Mesenchymal stem cell (in vitro differentiated cells and primary cell): ENCODE measurements around the gene NLRP8.
"Not testable (repeated sequence)": the region's sequence is repeated elsewhere in the genome, so short reads cannot be mapped to it uniquely, and the experiment has no call there.

Experiments used
- DNase-seq: peaks from one replicate; pipeline ENCODE4 v3.0.0-alpha.2; 2013
- H2AFZ ChIP-seq: one replicate; pipeline ENCODE4 v1.6.1; 2013; ENCODE audit warnings: low read depth, mild to moderate bottlenecking, control low read depth, inconsistent platforms, low read length, moderate library complexity
- H2AK5ac ChIP-seq: 2 replicates; pipeline ENCODE4 v1.6.1; 2013; ENCODE audit warnings: low read length, moderate library complexity, mild to moderate bottlenecking, inconsistent platforms; ENCODE audit not compliant: severe bottlenecking
- H2BK120ac ChIP-seq: one replicate; pipeline ENCODE4 v1.6.1; 2013; ENCODE audit warnings: low read depth, mild to moderate bottlenecking, inconsistent platforms, low read length, moderate library complexity
- H2BK12ac ChIP-seq, 2 experiments: one replicate each; pipeline ENCODE4 v1.6.1; 2013; ENCODE audit warnings: inconsistent platforms in 2 of 2, low read length in 2 of 2, mild to moderate bottlenecking in 2 of 2, moderate library complexity in 2 of 2, control low read depth in 1 of 2
- H2BK15ac ChIP-seq: one replicate; pipeline ENCODE4 v1.6.1; 2013; ENCODE audit warnings: mild to moderate bottlenecking, low read depth, inconsistent platforms; ENCODE audit not compliant: poor library complexity, severe bottlenecking
- H2BK5ac ChIP-seq: 2 replicates; pipeline ENCODE4 v1.6.1; 2013; ENCODE audit warnings: low read depth, mild to moderate bottlenecking, low read length, control low read depth, inconsistent platforms; ENCODE audit not compliant: poor library complexity, severe bottlenecking
- H3K14ac ChIP-seq, 2 experiments: one replicate each; pipeline ENCODE4 v1.6.1; 2013; ENCODE audit warnings: inconsistent platforms in 2 of 2, low read length in 2 of 2, control low read depth in 1 of 2, mild to moderate bottlenecking in 1 of 2, moderate library complexity in 1 of 2
- H3K18ac ChIP-seq, 2 experiments: one replicate each; pipeline ENCODE4 v1.6.1; 2013; ENCODE audit warnings: inconsistent platforms in 2 of 2, low read length in 2 of 2, control low read depth in 1 of 2, low read depth in 1 of 2, mild to moderate bottlenecking in 1 of 2
- H3K23ac ChIP-seq, 2 experiments: one replicate each; pipeline ENCODE4 v1.6.1; 2013; ENCODE audit warnings: inconsistent platforms in 2 of 2, low read length in 2 of 2, mild to moderate bottlenecking in 2 of 2, moderate library complexity in 2 of 2, control low read depth in 1 of 2
- H3K27ac ChIP-seq: 2 replicates; pipeline ENCODE4 v1.5.1; 2013; ENCODE audit warnings: mild to moderate bottlenecking, moderate library complexity, low read length, control low read depth, inconsistent platforms; ENCODE audit not compliant: poor library complexity, severe bottlenecking
- H3K27me3 ChIP-seq, 2 experiments: 2 replicates each; pipeline versions ENCODE4 v1.6.1 to v1.7.0; 2013; ENCODE audit warnings: low read length in 2 of 2, mild to moderate bottlenecking in 2 of 2, moderate library complexity in 2 of 2, control low read depth in 1 of 2, inconsistent platforms in 1 of 2; ENCODE audit not compliant: control insufficient read depth in 1 of 2, insufficient read depth in 1 of 2
- H3K36me3 ChIP-seq, 2 experiments: 2 replicates each; pipeline versions ENCODE4 v1.6.1 to v1.7.0; 2013; ENCODE audit warnings: low read length in 2 of 2, control low read depth in 1 of 2, inconsistent platforms in 1 of 2, low read depth in 1 of 2, mild to moderate bottlenecking in 1 of 2; ENCODE audit not compliant: insufficient read depth in 2 of 2, control insufficient read depth in 1 of 2
- H3K4ac ChIP-seq, 2 experiments: one replicate each; pipeline ENCODE4 v1.6.1; 2013; ENCODE audit warnings: inconsistent platforms in 2 of 2, low read length in 2 of 2, mild to moderate bottlenecking in 2 of 2, moderate library complexity in 2 of 2, control low read depth in 1 of 2, low read depth in 1 of 2
- H3K4me1 ChIP-seq: 2 replicates; pipeline ENCODE4 v1.6.1; 2013; ENCODE audit warnings: low read depth, low read length, control low read depth; ENCODE audit not compliant: control insufficient read depth, insufficient read depth
- H3K4me2 ChIP-seq: 2 replicates; pipeline ENCODE4 v1.6.1; 2013; ENCODE audit warnings: low read length, mild to moderate bottlenecking, inconsistent platforms; ENCODE audit not compliant: poor library complexity, severe bottlenecking
- H3K4me3 ChIP-seq, 2 experiments: 2 replicates each; pipeline versions ENCODE4 v1.5.1 to v1.7.0; 2013; ENCODE audit warnings: low read length in 2 of 2, mild to moderate bottlenecking in 2 of 2, control low read depth in 1 of 2, low read depth in 1 of 2; ENCODE audit not compliant: insufficient read depth in 1 of 2
- H3K79me1 ChIP-seq: replicated peaks from 2 replicates; pipeline ENCODE4 v1.6.1; 2013; ENCODE audit warnings: mild to moderate bottlenecking, control low read depth, low read length, inconsistent platforms; ENCODE audit not compliant: poor library complexity, severe bottlenecking
- H3K9ac ChIP-seq: 2 replicates; pipeline ENCODE4 v1.7.0; 2013; ENCODE audit warnings: mild to moderate bottlenecking, low read length, moderate library complexity
- H3K9me3 ChIP-seq: 2 replicates; pipeline ENCODE4 v1.7.0; 2013; ENCODE audit warnings: mild to moderate bottlenecking, low read length; ENCODE audit not compliant: control insufficient read depth
- H4K8ac ChIP-seq: one replicate; pipeline ENCODE4 v1.6.1; 2013; ENCODE audit warnings: inconsistent platforms, mild to moderate bottlenecking, low read length, moderate library complexity
- H4K91ac ChIP-seq: one replicate; pipeline ENCODE4 v1.6.1; 2013; ENCODE audit warnings: mild to moderate bottlenecking, low read length, inconsistent platforms
- WGBS: methylation state at CpG from one replicate; pipeline ENCODE4 v1.1.7; 2013; ENCODE audit warnings: mixed read lengths; 5-methylcytosine and 5-hydroxymethylcytosine counted together

NLRP8 gene

DNA sequence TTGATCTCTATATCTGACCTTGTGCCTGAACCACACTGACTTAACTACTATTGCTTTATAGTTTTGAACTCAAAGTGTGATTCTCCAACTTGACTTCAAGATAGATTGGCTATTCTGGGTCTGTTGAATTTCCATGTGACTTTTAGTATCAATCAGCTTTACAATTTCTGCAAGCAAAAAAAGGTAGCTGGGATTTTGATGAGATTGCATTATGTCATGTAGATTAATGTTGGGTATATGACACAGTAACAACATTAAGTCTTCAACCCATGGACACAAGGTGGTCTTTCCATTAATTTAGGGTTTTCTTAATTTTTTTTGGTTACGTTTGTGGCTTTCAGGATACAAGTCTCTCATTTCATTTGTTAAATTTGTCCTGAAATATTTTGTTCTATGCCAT lies 67.1 kb downstream of the NLRP8 start:
- Histone ChIP-seq H3K4me3 (no peak overlapping the region), H4K91ac (no peak overlapping the region), H3K27me3 (no peaks in the 10 kb centered on the region), H3K9ac (no peak overlapping the region), H4K8ac (no peak overlapping the region), H3K18ac (no peak overlapping the region), H2AK5ac (no peak overlapping the region), H3K4me2 (no peak overlapping the region), H2BK5ac (no peak overlapping the region), H3K9me3 (peaks cover 14% of the 10 kb centered on the region), H2AFZ (no peak overlapping the region), H3K79me1 (no peaks in the 10 kb centered on the region), H2BK12ac (no peak overlapping the region), H3K27ac (no peak overlapping the region), H3K14ac (no peak overlapping the region), H2BK15ac (no peak overlapping the region), H3K4me1 (no peaks in the 10 kb centered on the region), H2BK120ac (no peak overlapping the region), H3K4ac (no peak overlapping the region), H3K23ac (no peak overlapping the region), H3K36me3 (no peaks in the 10 kb centered on the region)
- no CpG with 5 or more reads among the region's 1 CpG for WGBS
- DNase-seq, result no peak

DNA sequence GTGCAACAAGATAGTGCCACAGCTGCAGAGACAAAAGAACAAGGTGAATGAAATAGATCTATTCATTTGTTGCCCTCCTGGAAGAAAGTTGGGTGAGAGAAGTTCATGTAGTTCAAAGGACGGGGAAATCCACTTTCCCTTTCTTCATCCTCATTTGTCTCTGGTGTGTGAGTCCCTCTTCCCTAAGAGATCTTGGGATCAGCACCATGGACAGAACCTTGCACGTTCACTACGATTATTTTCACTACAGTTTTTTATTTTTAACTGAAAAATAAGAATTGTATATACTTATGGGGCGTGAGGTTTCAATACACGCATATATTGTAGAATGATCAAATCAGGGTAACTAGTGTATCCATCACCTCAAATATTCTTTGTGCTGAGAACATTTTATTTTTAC lies 68.1 kb downstream of the NLRP8 start:
- Histone ChIP-seq H3K79me1 (no peaks in the 10 kb centered on the region), H4K91ac (no peak overlapping the region), H3K4ac (no peak overlapping the region), H3K4me2 (no peak overlapping the region), H3K4me3 (no peak overlapping the region), H3K27me3 (no peaks in the 10 kb centered on the region), H2BK120ac (no peak overlapping the region), H2BK12ac (no peak overlapping the region), H2AK5ac (no peak overlapping the region), H3K18ac (no peak overlapping the region), H3K9ac (no peak overlapping the region), H3K4me1 (no peaks in the 10 kb centered on the region), H3K9me3 (peaks cover 9% of the 10 kb centered on the region), H4K8ac (no peak overlapping the region), H3K36me3 (no peaks in the 10 kb centered on the region), H3K23ac (no peak overlapping the region), H2BK15ac (no peak overlapping the region), H2AFZ (no peak overlapping the region), H3K27ac (no peak overlapping the region), H2BK5ac (no peak overlapping the region), H3K14ac (no peak overlapping the region)
- no CpG with 5 or more reads among the region's 5 CpGs for WGBS
- DNase-seq, result no peak

GRCh38 chr19:56019325-56019724 lies 71.7 kb downstream of the NLRP8 start:
- H2AFZ ChIP-seq, H2BK12ac ChIP-seq, H2AK5ac ChIP-seq, H3K27ac ChIP-seq, H3K18ac ChIP-seq, H3K9ac ChIP-seq, H3K36me3 ChIP-seq, H2BK120ac ChIP-seq, H3K14ac ChIP-seq, H3K27me3 ChIP-seq, H3K4me1 ChIP-seq, H3K23ac ChIP-seq, H3K4me2 ChIP-seq, H2BK15ac ChIP-seq, H3K4me3 ChIP-seq, H4K8ac ChIP-seq, DNase-seq, H3K79me1 ChIP-seq, H2BK5ac ChIP-seq, H3K4ac ChIP-seq, H4K91ac ChIP-seq: not testable (repeated sequence)
- peaks cover 16% of the 10 kb centered on the region for H3K9me3 ChIP-seq
- no CpG with 5 or more reads among the region's 2 CpGs for WGBS

GRCh38 chr19:56020355-56020975 lies 72.8 kb downstream of the NLRP8 start:
- not testable (repeated sequence) for H3K14ac ChIP-seq, H3K36me3 ChIP-seq, H3K18ac ChIP-seq, H4K8ac ChIP-seq, H3K9ac ChIP-seq, H3K79me1 ChIP-seq, DNase-seq, H2AK5ac ChIP-seq, H2BK120ac ChIP-seq, H3K4me3 ChIP-seq, H2BK5ac ChIP-seq, H3K4me1 ChIP-seq, H3K23ac ChIP-seq, H3K27me3 ChIP-seq, H2BK15ac ChIP-seq, H3K27ac ChIP-seq, H4K91ac ChIP-seq, H3K4me2 ChIP-seq, H3K4ac ChIP-seq, H2AFZ ChIP-seq, H2BK12ac ChIP-seq
- peaks cover 16% of the 10 kb centered on the region for H3K9me3 ChIP-seq
- WGBS, result 83% methylated on average over 3 of the region's 7 CpGs
